Left ventricle myocardium inferior (tissue), 1 donor: ENCODE measurements around the gene RGPD8. TPM values are rescaled to one million over a fixed set of nuclear protein-coding genes. Genes with fewer than 3 reads are reported as not detected.
"Not testable (repeated sequence)": the region's sequence is repeated elsewhere in the genome, so short reads cannot be mapped to it uniquely, and the experiment has no call there.

Experiments used
- DNase-seq: peaks from one replicate; pipeline ENCODE4 v3.0.0-alpha.2; 2020
- H3K27ac ChIP-seq: fragments of 200-600 bp; replicated peaks from 2 replicates; pipeline ENCODE4 v1.8.0; 2021
- H3K27me3 ChIP-seq: fragments of 200-600 bp; 2 replicates; pipeline ENCODE4 v1.8.0; 2021; ENCODE audit warnings: low read depth
- H3K36me3 ChIP-seq: fragments of 200-600 bp; 2 replicates; pipeline ENCODE4 v1.8.0; 2021
- H3K4me1 ChIP-seq: fragments of 200-600 bp; 2 replicates; pipeline ENCODE4 v1.8.0; 2021
- H3K4me3 ChIP-seq: fragments of 200-600 bp; 2 replicates; pipeline ENCODE4 v1.8.0; 2021; ENCODE audit warnings: mild to moderate bottlenecking, moderate library complexity
- H3K9me3 ChIP-seq: fragments of 200-600 bp; replicated peaks from 2 replicates; pipeline ENCODE4 v1.8.0; 2021
- CTCF ChIP-seq: fragments of 200-600 bp; IDR thresholded peaks from 2 replicates; pipeline ENCODE4 v1.8.0; 2021; ENCODE audit warnings: antibody characterized with exemption, mild to moderate bottlenecking, borderline replicate concordance
- intact Hi-C: fragments of 100-400 bp; cut with micrococcal nuclease; formaldehyde crosslinking; loops from one replicate; pipeline ENCODE4 v1.11.0; 2022
- total RNA-seq: library from RNA; stranded (reverse); fragmentation: NEBNext Ultra II Directional; extraction: Animal tissue kit (Norgen Biotek cat#: 25700); gene quantifications from one replicate; pipeline ENCODE4 v1.2.1, GENCODE V29; 2021
- donor health status: DM: no; HTN: yes; CAD: no; lungs with severe emphysema.

The RGPD8 gene
- total RNA-seq, 1 donor from 2014 or later: 4.1 TPM

DNA sequence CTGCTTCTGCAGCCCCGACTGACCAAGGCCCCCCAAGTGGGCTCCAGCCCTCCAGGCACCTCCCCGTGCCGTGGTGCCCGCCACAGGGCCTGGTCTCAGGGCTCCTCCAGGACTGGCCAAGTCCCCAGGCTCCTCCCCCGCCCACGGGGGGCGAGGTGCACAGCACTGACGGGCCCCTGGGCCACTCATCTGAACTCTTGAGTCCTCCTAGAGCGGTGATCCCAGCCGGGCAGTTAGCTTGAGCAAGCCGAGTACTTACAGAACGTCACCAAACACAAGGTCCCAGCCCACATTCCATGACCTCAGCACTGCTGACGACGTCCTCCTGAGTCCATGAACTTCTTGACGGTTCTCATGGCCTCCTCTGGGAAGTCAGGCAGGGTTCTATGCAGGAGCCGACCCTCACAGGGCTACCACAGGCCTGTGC is 4.0 kb upstream of the RGPD8 start:
- DNase-seq, H3K36me3 ChIP-seq, intact Hi-C loops, H3K9me3 ChIP-seq, H3K4me3 ChIP-seq, H3K27ac ChIP-seq, H3K4me1 ChIP-seq: not testable (repeated sequence)
- peaks cover 56% of the 10 kb centered on the region for H3K27me3 ChIP-seq

GRCh38 chr2:112436993-112437392 is 3.5 kb upstream of the RGPD8 start:
- H3K4me1 ChIP-seq, intact Hi-C loops, H3K9me3 ChIP-seq, DNase-seq, H3K4me3 ChIP-seq, H3K27ac ChIP-seq, H3K36me3 ChIP-seq: not testable (repeated sequence)
- peaks cover 56% of the 10 kb centered on the region for H3K27me3 ChIP-seq

DNA sequence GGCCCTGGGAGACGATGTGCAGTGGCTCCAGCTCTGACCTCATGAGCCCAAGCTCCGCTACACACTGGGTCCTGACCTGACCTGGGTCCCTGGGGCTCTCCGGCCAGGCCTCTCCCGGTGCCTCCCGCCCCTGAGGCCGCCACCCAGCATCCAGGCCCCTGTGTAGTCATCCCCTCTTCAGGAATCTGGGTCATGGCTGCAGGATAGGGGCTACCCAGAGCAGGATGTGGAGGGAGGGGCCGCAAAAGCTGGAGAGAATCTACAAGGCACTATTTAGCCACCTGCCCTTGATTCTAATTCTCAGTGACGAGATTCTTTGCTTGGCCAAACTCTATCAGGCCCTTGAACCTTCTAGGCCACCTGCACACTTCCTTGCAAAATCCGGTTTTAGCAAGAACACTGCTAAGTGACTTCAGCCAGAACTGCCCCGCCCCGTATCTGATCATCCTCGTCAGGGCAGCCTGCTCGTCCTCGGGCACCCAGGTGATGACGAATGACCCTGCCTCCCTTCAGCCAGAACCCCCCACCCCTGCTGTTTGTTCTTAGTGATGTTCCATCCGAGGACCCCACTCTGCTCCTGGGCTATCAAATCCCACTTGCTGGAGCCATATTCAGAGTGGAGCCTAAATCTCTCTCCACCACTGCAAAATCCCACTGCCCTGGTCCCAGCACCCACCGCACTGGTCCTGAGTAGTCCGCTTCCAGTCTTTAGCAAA is 2.4 kb upstream of the RGPD8 start:
- H3K4me1 ChIP-seq, intact Hi-C loops, H3K4me3 ChIP-seq, H3K27ac ChIP-seq, H3K9me3 ChIP-seq, H3K36me3 ChIP-seq, DNase-seq: not testable (repeated sequence)
- H3K27me3 ChIP-seq: peaks cover 48% of the 10 kb centered on the region

GRCh38 chr2:112434890-112435715 is 1.7 kb upstream of the RGPD8 start:
- intact Hi-C loops, H3K4me1 ChIP-seq, H3K27ac ChIP-seq, H3K9me3 ChIP-seq, DNase-seq, H3K36me3 ChIP-seq, H3K4me3 ChIP-seq: not testable (repeated sequence)
- H3K27me3 ChIP-seq: peaks cover 43% of the 10 kb centered on the region

DNA sequence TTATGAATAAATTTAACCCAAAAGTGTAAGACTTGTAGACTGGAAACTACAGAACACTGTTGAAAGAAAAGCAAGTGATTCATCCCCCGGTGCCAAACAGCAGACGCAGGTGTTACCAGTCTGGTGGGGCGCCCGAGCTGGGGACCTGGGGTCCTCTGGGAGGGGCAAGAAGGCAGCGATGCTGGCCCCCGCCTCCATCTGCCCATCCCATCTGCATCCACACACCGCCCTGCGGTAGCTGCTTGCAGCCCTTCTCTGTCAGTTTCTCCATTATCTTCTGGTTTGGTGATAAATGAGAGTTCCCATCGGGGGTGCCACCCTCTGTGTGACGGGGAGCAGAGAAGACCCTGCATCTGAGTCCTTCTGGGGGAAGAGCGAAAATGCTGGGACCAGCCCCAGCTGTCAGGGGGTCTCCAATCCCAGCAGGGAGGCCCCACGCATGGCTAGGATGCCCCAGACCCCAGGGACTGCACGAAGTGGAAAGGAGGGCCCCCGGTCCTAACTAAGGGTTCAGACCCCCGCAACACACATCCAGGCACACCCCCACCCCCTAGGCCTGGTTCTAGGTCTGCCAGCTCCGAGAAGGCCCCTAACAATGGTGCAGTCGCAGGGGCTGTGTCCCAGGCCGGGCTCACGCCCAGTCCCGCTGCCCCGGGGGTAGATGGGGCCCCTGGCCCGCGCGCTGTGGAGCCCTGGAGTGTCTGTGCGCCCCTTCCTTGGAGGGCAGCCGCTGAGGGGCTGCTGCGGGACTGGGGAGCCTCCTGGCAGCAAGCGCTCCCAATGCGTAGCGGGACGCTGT is 686 bp upstream of the RGPD8 start:
- no peak overlapping the region for H3K27ac ChIP-seq
- peak overlapping the region; percentile 72 for H3K4me3 ChIP-seq
- intact Hi-C loops: no loop called here
- no peak for TF ChIP-seq CTCF
- no peaks in the 10 kb centered on the region for H3K36me3 ChIP-seq
- peaks cover 35% of the 10 kb centered on the region for H3K27me3 ChIP-seq
- H3K9me3 ChIP-seq: no peaks in the 10 kb centered on the region
- DNase-seq: no peak
- peaks cover 8% of the 10 kb centered on the region for H3K4me1 ChIP-seq

DNA sequence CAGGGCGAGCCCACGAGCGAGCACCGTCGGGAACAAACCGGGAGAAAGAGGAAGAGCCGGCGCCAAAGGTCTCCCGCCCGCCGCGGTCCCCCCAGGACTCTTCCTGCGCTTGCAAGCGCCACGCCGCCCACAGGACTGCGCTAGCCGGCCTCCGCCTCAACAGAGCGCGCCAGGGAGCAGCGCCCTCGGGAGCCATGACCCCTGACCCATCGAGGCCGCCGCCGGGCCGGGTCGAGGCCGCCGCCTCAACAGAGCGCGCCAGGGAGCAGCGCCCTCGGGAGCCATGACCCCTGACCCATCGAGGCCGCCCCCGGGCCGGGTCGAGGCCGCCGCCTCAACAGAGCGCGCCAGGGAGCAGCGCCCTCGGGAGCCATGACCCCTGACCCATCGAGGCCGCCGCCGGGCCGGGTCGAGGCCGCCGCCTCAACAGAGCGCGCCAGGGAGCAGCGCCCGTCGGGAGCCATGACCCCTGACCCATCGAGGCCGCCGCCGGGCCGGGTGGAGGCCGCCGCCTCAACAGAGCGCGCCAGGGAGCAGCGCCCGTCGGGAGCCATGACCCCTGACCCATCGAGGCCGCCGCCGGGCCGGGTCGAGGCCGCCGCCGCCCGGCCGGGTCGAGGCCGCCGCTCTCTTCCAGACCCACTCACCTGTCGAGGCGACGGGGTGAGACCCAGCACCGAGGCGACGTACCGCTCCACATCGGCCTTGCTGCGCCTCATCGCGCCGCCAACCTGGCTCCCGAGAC is 538 bp downstream of the RGPD8 start:
- Histone ChIP-seq H3K4me3 (peak overlapping the region; percentile 72), H3K27me3 (peaks cover 23% of the 10 kb centered on the region), H3K27ac (peak overlapping the region; percentile 88)
- intact Hi-C loops, H3K9me3 ChIP-seq, H3K36me3 ChIP-seq, H3K4me1 ChIP-seq, DNase-seq: not testable (repeated sequence)

GRCh38 chr2:112432390-112432734 is 1.1 kb downstream of the RGPD8 start:
- H3K36me3 ChIP-seq, intact Hi-C loops, DNase-seq, H3K4me1 ChIP-seq, H3K9me3 ChIP-seq: not testable (repeated sequence)
- Histone ChIP-seq H3K27ac (peak overlapping the region; percentile 88), H3K4me3 (peak overlapping the region; percentile 72), H3K27me3 (peaks cover 20% of the 10 kb centered on the region)

- Histone ChIP-seq H3K27ac (peak overlapping the region; percentile 88), H3K27me3 (peaks cover 14% of the 10 kb centered on the region), H3K4me3 (peak overlapping the region; percentile 72)
- H3K36me3 ChIP-seq, H3K4me1 ChIP-seq, DNase-seq, intact Hi-C loops, H3K9me3 ChIP-seq: not testable (repeated sequence)
These were observed 1.7 kb downstream of the RGPD8 start for GRCh38 chr2:112431587-112432295.

GRCh38 chr2:112424553-112424952 is 8.9 kb downstream of the RGPD8 start:
- H3K27ac ChIP-seq, DNase-seq, H3K9me3 ChIP-seq, intact Hi-C loops, H3K4me1 ChIP-seq, H3K27me3 ChIP-seq, H3K36me3 ChIP-seq, H3K4me3 ChIP-seq: not testable (repeated sequence)

GRCh38 chr2:112416860-112417259 is 16.6 kb downstream of the RGPD8 start:
- H3K4me3 ChIP-seq, DNase-seq, H3K27me3 ChIP-seq, H3K9me3 ChIP-seq, intact Hi-C loops, H3K27ac ChIP-seq, H3K4me1 ChIP-seq, H3K36me3 ChIP-seq: not testable (repeated sequence)

DNA sequence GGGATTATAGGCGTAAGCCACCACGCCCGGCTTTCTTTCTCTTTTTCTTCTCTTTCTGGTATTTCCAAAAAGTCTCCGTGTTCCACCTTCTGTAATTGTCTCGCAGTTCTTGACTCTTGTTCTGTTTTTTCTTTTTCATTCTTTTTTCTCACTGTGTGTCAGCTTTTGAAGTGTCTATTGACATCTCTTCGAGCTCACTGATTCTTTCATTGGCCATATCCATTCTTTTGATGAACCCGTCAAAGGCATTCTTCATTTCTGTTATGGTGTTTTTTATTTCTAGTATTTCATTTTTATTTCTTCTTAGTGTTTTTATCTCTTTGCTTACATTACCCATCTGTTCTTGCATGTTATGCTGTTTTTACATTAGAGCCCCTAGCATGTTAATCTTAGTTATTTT is 73.4 kb downstream of the RGPD8 start:
- intact Hi-C loops, H3K36me3 ChIP-seq, H3K27ac ChIP-seq, DNase-seq, H3K4me1 ChIP-seq, H3K27me3 ChIP-seq, H3K4me3 ChIP-seq: not testable (repeated sequence)
- H3K9me3 ChIP-seq: peaks cover 28% of the 10 kb centered on the region
